ENCODE results near the gene WDR86.

DNA sequence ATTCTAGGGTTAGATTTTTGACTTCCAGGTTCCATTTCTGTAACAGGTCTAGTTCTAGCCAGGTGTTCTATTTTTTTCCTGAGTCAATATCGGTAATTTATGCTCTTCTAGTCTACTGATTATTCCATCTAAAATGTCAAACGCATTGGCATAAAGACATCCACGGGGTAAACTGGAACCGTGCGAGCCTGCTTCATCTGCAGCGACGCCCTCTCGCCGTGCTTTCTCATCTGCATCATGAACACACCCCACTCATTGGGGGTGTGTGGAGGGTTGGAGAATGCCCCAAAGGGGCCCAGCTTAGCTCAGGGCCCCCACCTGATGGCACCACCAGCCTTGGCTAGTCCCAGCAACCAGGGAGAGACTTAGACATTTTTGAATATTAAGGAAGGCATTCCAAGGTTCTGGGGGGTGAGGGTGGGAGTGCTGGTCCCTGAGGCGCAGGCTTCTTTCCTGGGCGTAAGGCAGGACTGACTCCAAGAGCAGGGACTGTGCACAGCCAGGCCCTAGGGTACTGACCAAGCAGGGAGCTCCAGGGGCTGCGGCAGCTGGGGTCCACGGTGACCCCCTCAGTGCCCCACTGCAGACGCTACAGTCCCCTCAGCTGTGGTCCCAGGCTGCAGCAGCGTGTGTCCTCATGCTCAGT, 43.0 kb upstream of the WDR86 start:
- TF ChIP-seq EZH2 (IDR thresholded peaks at IDR 0.05; ENCODE audit: borderline replicate concordance, low read depth, low read length, poor library complexity, severe bottlenecking), result no peak
- TF ChIP-seq, protein P1, sequence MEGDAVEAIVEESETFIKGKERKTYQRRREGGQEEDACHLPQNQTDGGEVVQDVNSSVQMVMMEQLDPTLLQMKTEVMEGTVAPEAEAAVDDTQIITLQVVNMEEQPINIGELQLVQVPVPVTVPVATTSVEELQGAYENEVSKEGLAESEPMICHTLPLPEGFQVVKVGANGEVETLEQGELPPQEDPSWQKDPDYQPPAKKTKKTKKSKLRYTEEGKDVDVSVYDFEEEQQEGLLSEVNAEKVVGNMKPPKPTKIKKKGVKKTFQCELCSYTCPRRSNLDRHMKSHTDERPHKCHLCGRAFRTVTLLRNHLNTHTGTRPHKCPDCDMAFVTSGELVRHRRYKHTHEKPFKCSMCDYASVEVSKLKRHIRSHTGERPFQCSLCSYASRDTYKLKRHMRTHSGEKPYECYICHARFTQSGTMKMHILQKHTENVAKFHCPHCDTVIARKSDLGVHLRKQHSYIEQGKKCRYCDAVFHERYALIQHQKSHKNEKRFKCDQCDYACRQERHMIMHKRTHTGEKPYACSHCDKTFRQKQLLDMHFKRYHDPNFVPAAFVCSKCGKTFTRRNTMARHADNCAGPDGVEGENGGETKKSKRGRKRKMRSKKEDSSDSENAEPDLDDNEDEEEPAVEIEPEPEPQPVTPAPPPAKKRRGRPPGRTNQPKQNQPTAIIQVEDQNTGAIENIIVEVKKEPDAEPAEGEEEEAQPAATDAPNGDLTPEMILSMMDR (conservative IDR thresholded peaks at IDR 0.05; ENCODE audit: low read depth, low read length), result no peak

Data from A673 (cell line).